Muscle of back (tissue), 11 donors: ENCODE measurements around the gene RPS28. TPM values are rescaled to one million over a fixed set of nuclear protein-coding genes. Genes with fewer than 3 reads are reported as not detected.

Source experiments
- DNase-seq, 3 donors: peaks; one replicate each; pipeline versions ENCODE4 v3.0.0 to v3.0.0-alpha.2; 2013
- polyA plus RNA-seq, 10 donors: library from polyadenylated mRNA; unstranded; fragments of 120-200 nt; gene quantifications; one replicate each; pipeline ENCODE4 v1.2.1, GENCODE V29; 2013; ENCODE audit not compliant: insufficient read length in 10 of 10

The RPS28 gene
- polyA plus RNA-seq, 10 donors = 460 to 776 (median 571) TPM

- DNase-seq = peak in 1 of 3 donors; percentile 37
Observed at GRCh38 chr19:8370176-8371010, 49.1 kb downstream of the RPS28 start.

- DNase-seq = no peak
Observed at GRCh38 chr19:8371011-8371804, 49.9 kb downstream of the RPS28 start.

Other genes starting within 250 kb of the RPS28 start
- gene FBN3, start 171.9 kb upstream of the RPS28 start, polyA plus RNA-seq = 10 to 100 TPM in 5 of 10 donors, 1 to 10 TPM in 5; 5.9 to 17.6 (median 9.7) TPM
- gene CERS4, start 112.1 kb upstream of the RPS28 start, polyA plus RNA-seq = 10 to 100 TPM; 10.3 to 17.7 (median 14.1) TPM
- gene CD320, start 13.1 kb upstream of the RPS28 start, polyA plus RNA-seq = 10 to 100 TPM; 15.8 to 27.2 (median 19.7) TPM
- gene NDUFA7, start 121 bp upstream of the RPS28 start, polyA plus RNA-seq = 10 to 100 TPM; 26.3 to 56.8 (median 43.9) TPM
- gene KANK3, start 21.8 kb downstream of the RPS28 start, polyA plus RNA-seq = 10 to 100 TPM in 5 of 10 donors, 1 to 10 TPM in 5; 5.1 to 14.8 (median 9.6) TPM
- gene ANGPTL4, start 42.7 kb downstream of the RPS28 start, polyA plus RNA-seq = 1 to 10 TPM in 9 of 10 donors, under 1 TPM in 1; 0.79 to 2.8 (median 2.0) TPM
- gene RAB11B, start 68.9 kb downstream of the RPS28 start, polyA plus RNA-seq = 10 to 100 TPM; 55.9 to 90.1 (median 66.8) TPM
- 10 to 100 TPM; 10.9 to 19.0 (median 14.3) TPM for gene MARCHF2, start 91.8 kb downstream of the RPS28 start, polyA plus RNA-seq
- gene HNRNPM, start 123.5 kb downstream of the RPS28 start, polyA plus RNA-seq = 100 to 1,000 TPM; 162 to 259 (median 182) TPM
- 1 to 10 TPM in 7 of 10 donors, under 1 TPM in 3; 0.62 to 2.4 (median 1.9) TPM for gene PRAM1, start 181.1 kb downstream of the RPS28 start, polyA plus RNA-seq
- 10 to 100 TPM; 10.9 to 18.1 (median 12.9) TPM for gene ZNF414, start 192.7 kb downstream of the RPS28 start, polyA plus RNA-seq